Astrocyte (in vitro differentiated cells and primary cell): Measurements from ENCODE around the gene BRD4. TPM values are rescaled to one million over a fixed set of nuclear protein-coding genes. Genes with fewer than 3 reads are reported as not detected.

Experiments
- DNase-seq: peaks from one replicate; pipeline ENCODE4 v3.0.0-alpha.2; 2010; ENCODE audit warnings: low read depth
- FAIRE-seq: peaks from 2 replicates; lab custom pipeline; 2011; peaks lifted over from hg19 to GRCh38; lab: Jason Lieb, UNC
- H2AFZ ChIP-seq: 2 replicates; pipeline ENCODE4 v1.6.0; 2012; ENCODE audit warnings: low read depth, low read length, inconsistent platforms
- H3K27ac ChIP-seq: 2 replicates; pipeline ENCODE4 v1.5.1; 2011; ENCODE audit warnings: low read depth, low read length, inconsistent platforms
- H3K27me3 ChIP-seq: 2 replicates; pipeline ENCODE4 v1.6.0; 2011; ENCODE audit warnings: low read length, inconsistent platforms; ENCODE audit not compliant: insufficient read depth
- H3K36me3 ChIP-seq: 2 replicates; pipeline ENCODE4 v1.5.1; 2011; ENCODE audit warnings: low read length, inconsistent platforms; ENCODE audit not compliant: insufficient read depth
- H3K4me1 ChIP-seq: 2 replicates; pipeline ENCODE4 v1.5.1; 2011; ENCODE audit warnings: low read length, inconsistent platforms; ENCODE audit not compliant: insufficient read depth
- H3K4me2 ChIP-seq: 2 replicates; pipeline ENCODE4 v1.6.0; 2012; ENCODE audit warnings: low read length, inconsistent platforms
- H3K4me3 ChIP-seq: 2 replicates; pipeline ENCODE4 v1.5.1; 2011; ENCODE audit warnings: low read depth, mild to moderate bottlenecking, low read length, inconsistent platforms; ENCODE audit not compliant: insufficient read depth
- H3K79me2 ChIP-seq: 2 replicates; pipeline ENCODE4 v1.6.0; 2012; ENCODE audit warnings: mild to moderate bottlenecking, low read length, inconsistent platforms; ENCODE audit not compliant: insufficient read depth
- H3K9ac ChIP-seq: 2 replicates; pipeline ENCODE4 v1.6.0; 2012; ENCODE audit warnings: mild to moderate bottlenecking, low read length, inconsistent platforms
- H3K9me3 ChIP-seq: 2 replicates; pipeline ENCODE4 v1.5.1; 2012; ENCODE audit warnings: low read depth, mild to moderate bottlenecking, low read length, inconsistent platforms; ENCODE audit not compliant: insufficient read depth
- H4K20me1 ChIP-seq: 2 replicates; pipeline ENCODE4 v1.6.0; 2012; ENCODE audit warnings: low read length, inconsistent platforms; ENCODE audit not compliant: insufficient read depth
- H3K27ac Mint-ChIP-seq: one replicate; pipeline ENCODE4 v1.8.0; 2021; ENCODE audit warnings: mild to moderate bottlenecking, mixed read lengths; ENCODE audit not compliant: unreplicated experiment
- H3K27me3 Mint-ChIP-seq: one replicate; pipeline ENCODE4 v1.8.0; 2021; ENCODE audit warnings: low read depth, mixed read lengths; ENCODE audit not compliant: unreplicated experiment
- H3K36me3 Mint-ChIP-seq: one replicate; pipeline ENCODE4 v1.8.0; 2021; ENCODE audit warnings: low read depth, mixed read lengths; ENCODE audit not compliant: unreplicated experiment
- H3K4me1 Mint-ChIP-seq: one replicate; pipeline ENCODE4 v1.8.0; 2021; ENCODE audit warnings: low read depth, mixed read lengths; ENCODE audit not compliant: unreplicated experiment
- H3K4me3 Mint-ChIP-seq: one replicate; pipeline ENCODE4 v1.8.0; 2021; ENCODE audit warnings: mild to moderate bottlenecking, moderate library complexity, mixed read lengths; ENCODE audit not compliant: unreplicated experiment
- H3K9me3 Mint-ChIP-seq: one replicate; pipeline ENCODE4 v1.8.0; 2021; ENCODE audit warnings: mild to moderate bottlenecking, mixed read lengths; ENCODE audit not compliant: unreplicated experiment
- CTCF ChIP-seq: IDR thresholded peaks from 2 replicates; pipeline ENCODE4 v1.5.1; 2011; ENCODE audit warnings: low read depth, mild to moderate bottlenecking, inconsistent platforms, low read length, moderate library complexity; ENCODE audit not compliant: insufficient read depth
- EZH2 ChIP-seq: IDR thresholded peaks from 2 replicates; pipeline ENCODE4 v1.6.1; 2012; ENCODE audit warnings: mild to moderate bottlenecking, low read length, inconsistent platforms; ENCODE audit not compliant: insufficient read depth
- total RNA-seq: library from RNA; stranded (reverse); gene quantifications from 2 replicates; pipeline ENCODE4 v1.2.1, GENCODE V29; 2021

Gene BRD4
- total RNA-seq, 1 donor from 2014 or later, result 128 TPM

- Histone ChIP-seq H3K79me2 (peaks cover 100% of the 10 kb centered on the region), H2AFZ (no peak overlapping the region), H3K27me3 (no peaks in the 10 kb centered on the region), H3K4me3 (no peak overlapping the region), H3K9ac (no peak overlapping the region), H4K20me1 (peaks cover 97% of the 10 kb centered on the region), H3K36me3 (no peaks in the 10 kb centered on the region), H3K27ac (no peak overlapping the region), H3K4me2 (no peak overlapping the region), H3K9me3 (no peaks in the 10 kb centered on the region), H3K4me1 (peaks cover 31% of the 10 kb centered on the region)
- Mint-ChIP-seq H3K36me3 (peaks cover 3% of the 10 kb centered on the region), H3K4me3 (no peak overlapping the region), H3K9me3 (no peaks in the 10 kb centered on the region), H3K4me1 (peaks cover 83% of the 10 kb centered on the region), H3K27ac (no peak overlapping the region), H3K27me3 (no peaks in the 10 kb centered on the region)
- FAIRE-seq, result no peak
- DNase-seq, result no peak
- no peak for TF ChIP-seq EZH2
- TF ChIP-seq CTCF, result no peak
Observed at GRCh38 chr19:15286688-15287365, 45.5 kb downstream of the BRD4 start.

GRCh38 chr19:15285896-15286591, 46.3 kb downstream of the BRD4 start:
- Mint-ChIP-seq H3K4me1 (peaks cover 82% of the 10 kb centered on the region), H3K27ac (peak overlapping the region; percentile 23), H3K27me3 (no peaks in the 10 kb centered on the region), H3K36me3 (peaks cover 3% of the 10 kb centered on the region), H3K9me3 (no peaks in the 10 kb centered on the region), H3K4me3 (no peak overlapping the region)
- no peak overlapping the region for H3K4me2 ChIP-seq
- H4K20me1 ChIP-seq, result peaks cover 97% of the 10 kb centered on the region
- TF ChIP-seq EZH2, result no peak
- TF ChIP-seq CTCF, result no peak
- FAIRE-seq, result no peak
- no peak overlapping the region for H3K27ac ChIP-seq
- peaks cover 100% of the 10 kb centered on the region for H3K79me2 ChIP-seq
- peaks cover 30% of the 10 kb centered on the region for H3K4me1 ChIP-seq
- H2AFZ ChIP-seq, result no peak overlapping the region
- no peaks in the 10 kb centered on the region for H3K36me3 ChIP-seq
- no peaks in the 10 kb centered on the region for H3K27me3 ChIP-seq
- no peaks in the 10 kb centered on the region for H3K9me3 ChIP-seq
- H3K4me3 ChIP-seq, result no peak overlapping the region
- no peak for DNase-seq
- H3K9ac ChIP-seq, result no peak overlapping the region

- Histone ChIP-seq H3K9ac (no peak overlapping the region), H3K4me1 (peaks cover 37% of the 10 kb centered on the region), H3K27ac (no peak overlapping the region), H2AFZ (no peak overlapping the region), H3K79me2 (peaks cover 100% of the 10 kb centered on the region), H3K4me3 (no peak overlapping the region), H4K20me1 (peaks cover 97% of the 10 kb centered on the region), H3K9me3 (no peaks in the 10 kb centered on the region), H3K27me3 (no peaks in the 10 kb centered on the region), H3K36me3 (no peaks in the 10 kb centered on the region), H3K4me2 (no peak overlapping the region)
- no peak for TF ChIP-seq EZH2
- TF ChIP-seq CTCF, result no peak
- Mint-ChIP-seq H3K27ac (peak overlapping the region; percentile 58), H3K4me3 (no peak overlapping the region), H3K9me3 (no peaks in the 10 kb centered on the region), H3K36me3 (peaks cover 3% of the 10 kb centered on the region), H3K4me1 (peaks cover 82% of the 10 kb centered on the region), H3K27me3 (no peaks in the 10 kb centered on the region)
- DNase-seq (no peak), FAIRE-seq (no peak)
Observed at GRCh38 chr19:15284896-15285295, 47.4 kb downstream of the BRD4 start.
